ENCODE data around the gene HSPG2.

Gene HSPG2

GRCh38 chr1:21859669-21860179, 77.4 kb downstream of the HSPG2 start:
- DNase-seq, result no peak

GRCh38 chr1:21857840-21858670, 79.1 kb downstream of the HSPG2 start:
- DNase-seq, result no peak

- no peak for DNase-seq
Measured at GRCh38 chr1:21857142-21857839, 79.8 kb downstream of the HSPG2 start.

- no peak for DNase-seq
Measured at GRCh38 chr1:21855257-21856096, 81.6 kb downstream of the HSPG2 start.

DNA sequence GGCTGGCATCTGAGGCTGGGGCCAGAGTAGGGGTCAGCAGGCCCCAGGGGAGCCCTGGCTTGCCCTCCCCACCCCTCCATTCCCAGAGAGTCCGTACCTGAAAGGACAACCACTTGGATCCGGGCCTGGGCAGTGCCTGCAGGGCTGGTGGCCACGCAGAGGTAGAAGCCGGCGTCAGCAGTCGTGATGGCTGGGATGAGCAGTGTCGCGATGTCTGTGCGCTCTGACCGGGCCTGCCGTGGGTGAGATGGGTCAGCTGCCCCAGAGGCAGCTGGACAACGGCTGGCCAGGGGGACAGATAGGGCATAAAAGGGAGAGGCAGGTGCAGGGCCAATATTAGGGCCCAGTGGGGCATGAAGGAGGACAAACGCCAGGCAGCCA, 82.4 kb downstream of the HSPG2 start:
- DNase-seq, result no peak

DNA sequence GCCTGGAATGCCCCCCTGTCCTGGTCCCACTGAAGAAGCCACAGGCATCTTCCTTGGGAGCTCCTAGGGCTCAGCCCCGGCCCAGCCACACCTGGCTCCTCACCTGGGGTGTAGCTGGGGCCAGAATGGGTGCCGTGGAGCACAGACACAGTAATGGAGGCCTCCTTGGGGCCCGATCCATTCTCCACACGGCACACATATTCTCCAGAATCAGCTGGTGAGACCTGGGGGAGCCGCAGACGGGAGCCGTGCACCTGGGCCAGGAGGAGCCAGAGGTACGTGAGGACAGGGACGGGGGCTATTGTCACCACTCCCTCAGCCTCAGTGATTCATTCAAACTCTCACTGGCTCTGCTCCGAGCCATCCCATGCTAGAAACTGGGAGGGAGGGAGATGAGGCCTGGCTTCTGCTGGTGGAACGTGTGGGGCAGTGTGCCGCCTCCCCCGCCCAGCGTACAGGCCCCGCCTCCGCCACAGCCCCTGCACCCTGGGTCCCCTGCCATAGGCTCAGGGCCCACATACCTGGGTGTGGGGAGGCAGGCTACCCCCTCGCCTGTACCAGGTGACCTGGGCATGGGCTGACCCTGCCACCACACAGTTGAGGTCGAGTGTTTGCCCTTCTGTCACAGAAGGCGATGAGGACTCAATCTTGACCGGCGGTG, 82.9 kb downstream of the HSPG2 start:
- no peak for DNase-seq

DNA sequence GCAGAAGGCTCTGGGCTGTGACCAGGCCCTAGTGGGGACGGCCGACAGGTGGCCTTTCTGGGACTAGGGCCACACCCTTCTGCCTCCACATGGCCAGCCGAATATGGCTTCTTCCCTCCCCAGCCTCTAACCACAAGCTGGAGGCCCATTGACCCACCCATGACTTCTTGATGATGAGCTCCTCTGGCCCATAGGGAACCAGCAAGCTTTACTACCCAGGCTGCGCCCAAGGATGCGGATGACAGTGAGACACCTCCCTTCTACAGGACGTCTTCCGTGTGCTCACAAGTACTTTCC, 84.0 kb downstream of the HSPG2 start:
- DNase-seq, result no peak

GRCh38 chr1:21852282-21853130, 84.6 kb downstream of the HSPG2 start:
- no peak for DNase-seq

GRCh38 chr1:21851430-21852250, 85.5 kb downstream of the HSPG2 start:
- no peak for DNase-seq

DNA sequence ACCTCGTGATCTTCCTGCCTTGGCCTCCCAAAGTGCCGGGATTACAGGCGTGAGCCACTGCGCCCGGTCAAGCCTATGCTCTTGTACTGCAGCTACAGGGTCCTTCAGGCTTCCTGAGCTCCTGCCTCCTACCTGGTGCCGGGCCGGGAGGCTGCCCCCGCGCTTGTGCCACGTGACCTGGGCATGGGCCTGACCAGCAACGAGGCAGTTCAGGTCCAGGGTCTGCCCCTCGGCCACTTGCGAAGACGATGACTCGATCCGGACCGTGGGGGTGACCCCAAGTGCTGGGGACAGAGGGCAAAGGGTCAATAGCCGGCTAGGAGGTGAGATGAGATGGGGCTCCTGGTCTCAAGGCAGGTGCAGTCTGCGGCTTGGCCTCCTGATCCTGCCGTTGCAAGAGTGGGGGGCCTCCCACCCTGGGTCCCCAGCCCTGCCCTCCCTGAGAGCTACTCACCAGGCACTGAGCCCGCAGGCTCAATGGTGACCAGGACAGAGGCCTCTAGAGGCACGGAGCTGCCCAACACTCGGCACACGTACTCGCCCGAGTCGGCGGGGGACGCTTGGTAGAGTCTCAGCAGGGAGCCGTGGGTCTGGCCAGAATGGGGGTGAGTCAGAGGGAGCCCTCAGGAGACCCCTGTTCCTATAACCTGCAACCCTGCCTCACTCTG, 87.1 kb downstream of the HSPG2 start:
- DNase-seq, result no peak

GRCh38 chr1:21848524-21849174, 88.5 kb downstream of the HSPG2 start:
- no peak for DNase-seq

- DNase-seq, result no peak
Measured at GRCh38 chr1:21847223-21848205, 89.6 kb downstream of the HSPG2 start.

DNA sequence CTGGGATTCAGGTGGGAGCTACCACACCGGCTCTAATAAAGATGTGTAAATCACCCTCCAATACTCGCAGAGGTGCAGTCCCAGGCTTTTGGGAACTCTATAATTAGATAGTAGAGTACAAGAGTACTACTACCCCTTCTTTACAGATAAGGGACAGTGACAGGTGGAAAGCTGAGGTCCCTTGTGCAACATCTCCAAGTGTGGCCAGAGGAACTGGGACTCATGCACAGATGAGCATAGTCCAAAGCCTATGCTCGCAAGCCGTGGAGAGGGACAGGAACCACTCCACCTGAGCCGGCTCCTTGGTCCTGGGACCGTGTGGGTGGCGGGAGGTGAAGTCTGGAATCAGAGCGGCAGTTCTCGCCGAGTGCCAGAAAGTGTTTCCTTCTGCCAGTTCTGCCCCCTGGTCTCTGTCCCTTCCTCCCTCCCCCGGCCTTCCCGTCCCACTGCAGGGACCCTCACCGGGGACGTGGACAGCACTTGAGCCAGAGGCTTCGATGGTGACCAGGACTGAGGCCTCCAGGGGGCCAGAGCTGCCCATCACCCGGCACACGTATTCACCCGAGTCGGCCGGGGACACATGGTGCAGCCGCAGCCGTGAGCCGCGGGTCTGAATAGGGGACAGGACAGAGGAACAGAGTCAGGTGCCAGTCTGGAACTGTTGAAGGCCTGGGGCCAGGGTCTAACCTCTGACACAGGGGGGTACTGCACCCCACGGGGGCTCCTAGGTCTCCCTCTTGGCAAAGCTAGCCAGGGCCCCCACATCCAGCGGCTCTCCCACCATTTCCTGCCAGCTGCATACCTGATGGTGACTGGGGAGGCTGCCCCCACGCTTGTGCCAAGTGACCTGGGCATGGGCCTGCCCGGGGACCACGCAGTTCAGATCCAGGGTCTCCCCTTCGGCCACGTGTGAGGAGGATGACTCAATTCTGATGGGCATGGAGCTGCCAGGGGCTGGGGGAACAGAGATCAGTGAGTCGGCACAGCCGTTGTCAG, 91.2 kb downstream of the HSPG2 start:
- DNase-seq, result no peak

DNA sequence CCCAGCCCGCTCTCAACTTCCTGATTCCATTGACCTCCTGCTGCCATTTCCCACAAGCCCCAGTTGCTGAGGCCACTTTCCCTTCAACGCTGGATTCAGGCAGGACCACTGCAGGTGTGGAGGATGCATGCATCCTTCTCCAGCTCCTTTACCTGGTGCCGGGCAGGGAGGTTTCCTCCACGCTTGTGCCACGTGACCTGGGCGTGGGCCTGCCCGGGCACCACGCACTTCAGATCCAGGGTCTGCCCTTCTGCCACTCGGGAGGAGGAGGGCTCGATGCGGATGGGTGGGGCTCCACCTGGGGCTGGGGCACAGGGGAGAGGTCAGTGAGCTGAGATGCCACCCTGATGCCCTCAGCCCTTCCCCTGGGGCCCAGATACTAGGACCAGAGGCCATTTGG, 93.1 kb downstream of the HSPG2 start:
- DNase-seq, result no peak

- DNase-seq, result no peak
Measured at GRCh38 chr1:21843208-21843607, 93.9 kb downstream of the HSPG2 start.

GRCh38 chr1:21842606-21843162, 94.4 kb downstream of the HSPG2 start:
- DNase-seq, result no peak

DNA sequence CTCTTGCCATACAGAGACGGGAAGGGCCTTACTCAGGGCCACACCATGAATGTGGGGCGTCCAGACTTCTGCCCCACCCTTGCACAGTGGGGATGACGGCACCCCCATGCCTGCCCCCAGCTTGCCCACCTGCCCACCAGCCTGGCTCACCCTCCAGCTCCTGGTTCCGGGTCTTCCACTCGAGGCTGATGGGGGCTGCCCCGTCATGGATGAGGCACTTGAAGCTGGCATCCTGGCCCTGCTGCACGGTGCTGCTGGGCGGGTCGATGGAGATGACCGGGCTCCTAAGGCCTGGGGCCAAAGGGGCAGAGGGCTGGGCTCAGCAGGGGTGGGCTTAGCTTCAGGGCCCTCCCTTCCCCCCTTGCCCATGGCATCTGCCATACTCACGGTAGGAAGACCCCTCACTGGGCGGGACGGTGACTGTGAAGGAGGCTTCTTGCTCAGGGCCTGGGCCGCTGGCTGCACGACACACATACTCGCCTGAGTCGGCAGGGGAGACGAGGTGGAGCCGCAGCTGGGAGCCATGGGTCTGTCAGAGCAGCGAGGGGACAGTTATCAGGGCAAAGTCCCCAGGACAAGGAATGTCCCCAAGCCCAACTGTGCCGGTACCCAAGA, 95.2 kb downstream of the HSPG2 start:
- DNase-seq, result no peak

Data from stimulated activated CD4-positive, alpha-beta T cell treated with anti-CD3 and anti-CD28 coated beads, Interleukin-2, amount 100 ng/mL, for 48 hours (primary cell).